Nephron (organoid): ENCODE data around the gene RAPGEF4.
"Not testable (repeated sequence)": the region's sequence is repeated elsewhere in the genome, so short reads cannot be mapped to it uniquely, and the experiment has no call there.

Experiments used
- H3K27ac Mint-ChIP-seq, 3 experiments: 2 replicates each; pipeline ENCODE4 v1.8.0; 2020; ENCODE audit warnings: mixed read lengths in 3 of 3, mild to moderate bottlenecking in 2 of 3, moderate library complexity in 1 of 3
- H3K27me3 Mint-ChIP-seq: 2 replicates; pipeline ENCODE4 v1.8.0; 2021; ENCODE audit warnings: low read depth, mild to moderate bottlenecking, moderate library complexity, mixed read lengths
- H3K36me3 Mint-ChIP-seq: 2 replicates; pipeline ENCODE4 v1.8.0; 2020; ENCODE audit warnings: low read depth, mixed read lengths
- H3K4me1 Mint-ChIP-seq: 2 replicates; pipeline ENCODE4 v1.8.0; 2020; ENCODE audit warnings: mixed read lengths
- H3K4me3 Mint-ChIP-seq, 3 experiments: 2 replicates each; pipeline ENCODE4 v1.8.0; 2020; ENCODE audit warnings: mild to moderate bottlenecking in 3 of 3, mixed read lengths in 3 of 3, moderate library complexity in 2 of 3
- H3K9me3 Mint-ChIP-seq: 2 replicates; pipeline ENCODE4 v1.8.0; 2020; ENCODE audit warnings: mixed read lengths
- CTCF ChIP-seq, 3 experiments: fragments of 200-600 bp; sonication (generic); IDR thresholded peaks; one replicate each; pipeline ENCODE4 v1.5.0; 2021; ENCODE audit warnings: antibody characterized with exemption in 3 of 3; ENCODE audit not compliant: unreplicated experiment in 3 of 3

The RAPGEF4 gene

GRCh38 chr2:173030561-173031490 lies 295.2 kb downstream of the RAPGEF4 start:
- Mint-ChIP-seq H3K9me3 (no peaks in the 10 kb centered on the region), H3K27ac (peak overlapping the region in 2 of 3 experiments; percentile 31 to 39), H3K4me1 (peaks cover 48% of the 10 kb centered on the region), H3K4me3 (no peak overlapping the region), H3K27me3 (no peaks in the 10 kb centered on the region), H3K36me3 (no peaks in the 10 kb centered on the region)
- TF ChIP-seq CTCF (IDR thresholded peaks at IDR 0.05; ENCODE audit: unreplicated experiment in 3 of 3) = no peak

- Mint-ChIP-seq H3K36me3 (no peaks in the 10 kb centered on the region), H3K4me1 (peaks cover 56% of the 10 kb centered on the region), H3K27ac (no peak overlapping the region), H3K4me3 (no peak overlapping the region), H3K9me3 (no peaks in the 10 kb centered on the region), H3K27me3 (no peaks in the 10 kb centered on the region)
- TF ChIP-seq CTCF (IDR thresholded peaks at IDR 0.05; ENCODE audit: unreplicated experiment in 3 of 3) = no peak
Observed at GRCh38 chr2:173032032-173032431, 296.4 kb downstream of the RAPGEF4 start.

DNA sequence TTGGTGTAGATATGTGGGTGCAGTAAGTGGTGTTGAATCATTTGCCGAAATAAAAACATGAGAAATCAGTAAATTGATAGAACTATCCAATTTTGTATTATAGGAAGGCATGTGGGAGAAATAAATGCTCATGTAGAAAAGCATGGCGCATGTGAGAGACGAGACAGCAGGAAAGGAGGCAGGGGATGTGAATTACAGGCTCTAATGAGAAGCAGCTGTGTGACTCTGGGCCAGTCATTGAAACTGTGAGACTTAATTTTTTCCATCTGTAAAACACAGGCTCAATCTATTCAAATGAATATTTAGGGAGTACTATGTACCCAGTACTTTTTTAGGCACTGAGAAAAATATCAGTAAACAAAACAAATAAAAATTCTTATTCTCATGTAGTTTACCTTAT lies 297.4 kb downstream of the RAPGEF4 start:
- no peak for TF ChIP-seq CTCF (IDR thresholded peaks at IDR 0.05; ENCODE audit: unreplicated experiment in 3 of 3)
- H3K36me3 Mint-ChIP-seq = no peaks in the 10 kb centered on the region

GRCh38 chr2:173034143-173034542 lies 298.5 kb downstream of the RAPGEF4 start:
- Mint-ChIP-seq H3K4me1 (peaks cover 50% of the 10 kb centered on the region), H3K9me3 (no peaks in the 10 kb centered on the region), H3K27ac (no peak overlapping the region), H3K4me3 (no peak overlapping the region), H3K36me3 (no peaks in the 10 kb centered on the region), H3K27me3 (no peaks in the 10 kb centered on the region)
- no peak for TF ChIP-seq CTCF (IDR thresholded peaks at IDR 0.05; ENCODE audit: unreplicated experiment in 3 of 3)

More for the DNA sequence above, 297.4 kb downstream of the RAPGEF4 start:
- Mint-ChIP-seq H3K9me3 (no peaks in the 10 kb centered on the region), H3K27me3 (no peaks in the 10 kb centered on the region), H3K4me3 (no peak overlapping the region), H3K4me1 (peaks cover 56% of the 10 kb centered on the region), H3K27ac (no peak overlapping the region)

DNA sequence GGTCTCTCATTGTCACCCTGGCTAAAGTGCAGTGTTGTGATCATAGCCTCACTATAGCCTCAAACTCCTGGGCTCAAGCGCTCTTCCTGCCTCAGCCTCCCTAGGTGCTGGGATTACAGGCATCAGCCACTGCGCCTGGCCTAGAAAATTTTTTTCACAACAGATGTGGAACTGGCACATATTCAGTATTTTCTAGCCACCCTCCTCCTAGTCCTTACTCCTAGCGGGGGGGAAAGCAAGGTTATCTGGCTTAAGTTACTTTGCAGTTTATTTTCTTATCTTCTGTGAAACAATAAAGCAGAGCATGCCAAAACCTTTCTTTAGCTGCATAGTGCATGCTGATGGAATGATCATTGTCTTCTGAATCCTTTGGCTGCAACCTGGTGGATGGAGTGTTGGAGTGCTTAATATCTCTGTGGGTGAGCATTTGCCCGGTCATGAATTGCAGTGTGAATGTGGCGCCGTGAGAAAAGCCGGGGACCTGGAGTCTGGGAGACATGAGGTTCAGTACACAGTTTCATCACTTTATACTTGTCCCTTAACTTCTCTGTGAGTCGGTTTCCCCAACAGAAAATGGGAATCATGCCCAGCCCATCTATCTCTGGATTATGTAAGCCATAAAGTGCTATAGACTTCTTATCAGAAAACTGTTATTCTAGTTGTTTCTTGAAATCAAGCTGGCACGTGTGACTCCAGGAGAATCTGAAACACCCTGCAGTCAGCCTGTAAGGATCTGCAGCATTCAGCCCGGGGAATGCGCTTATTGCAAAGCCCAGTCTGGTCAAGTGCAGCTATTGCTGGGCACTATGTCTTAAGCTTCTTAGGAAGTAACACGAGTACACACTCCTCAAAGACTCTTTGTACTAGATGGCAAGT lies 301.8 kb downstream of the RAPGEF4 start:
- Mint-ChIP-seq H3K27ac (peak overlapping the region in 1 of 3 experiments; percentile 33), H3K9me3 (no peaks in the 10 kb centered on the region), H3K4me1 (peaks cover 31% of the 10 kb centered on the region), H3K27me3 (no peaks in the 10 kb centered on the region), H3K4me3 (no peak overlapping the region), H3K36me3 (no peaks in the 10 kb centered on the region)
- TF ChIP-seq CTCF (IDR thresholded peaks at IDR 0.05; ENCODE audit: unreplicated experiment in 3 of 3) = no peak

- H3K27ac Mint-ChIP-seq, H3K4me3 Mint-ChIP-seq, H3K9me3 Mint-ChIP-seq, H3K27me3 Mint-ChIP-seq, H3K36me3 Mint-ChIP-seq: not testable (repeated sequence)
- peaks cover 31% of the 10 kb centered on the region for H3K4me1 Mint-ChIP-seq
Observed at GRCh38 chr2:173038257-173038656, 302.6 kb downstream of the RAPGEF4 start.
